ENCODE results near the gene KRABD2.

Gene KRABD2

GRCh38 chr17:8412089-8412488, 35.6 kb upstream of the KRABD2 start:
- dilution Hi-C loops (cut with MboI; ENCODE audit: extremely low pct_ligation_motif_present, low sequenced_read_pairs): no loop called here
- H3K9me3 ChIP-seq (ENCODE audit: control insufficient read depth, low read depth, low read length): no peaks in the 10 kb centered on the region
- H3K27me3 ChIP-seq (ENCODE audit: control insufficient read depth, extremely low read depth, insufficient read depth, low read length): no peaks in the 10 kb centered on the region
- FAIRE-seq (no peak), DNase-seq (ENCODE audit: low read depth, low spot score) (no peak)
- H3K27ac ChIP-seq (ENCODE audit: control insufficient read depth, insufficient read depth, low read length): no peak overlapping the region
- H3K79me2 ChIP-seq (ENCODE audit: control insufficient read depth, insufficient read depth, low read length): no peaks in the 10 kb centered on the region
- no peak overlapping the region for H3K4me3 ChIP-seq (ENCODE audit: control insufficient read depth in 2 of 3, extremely low read depth in 1 of 3, insufficient read depth in 2 of 3, low read depth in 1 of 3, low read length in 3 of 3)
- no peaks in the 10 kb centered on the region for H3K36me3 ChIP-seq (ENCODE audit: control insufficient read depth in 2 of 2, extremely low read depth in 1 of 2, insufficient read depth in 2 of 2, low read length in 2 of 2)
- TF ChIP-seq, protein P1, sequence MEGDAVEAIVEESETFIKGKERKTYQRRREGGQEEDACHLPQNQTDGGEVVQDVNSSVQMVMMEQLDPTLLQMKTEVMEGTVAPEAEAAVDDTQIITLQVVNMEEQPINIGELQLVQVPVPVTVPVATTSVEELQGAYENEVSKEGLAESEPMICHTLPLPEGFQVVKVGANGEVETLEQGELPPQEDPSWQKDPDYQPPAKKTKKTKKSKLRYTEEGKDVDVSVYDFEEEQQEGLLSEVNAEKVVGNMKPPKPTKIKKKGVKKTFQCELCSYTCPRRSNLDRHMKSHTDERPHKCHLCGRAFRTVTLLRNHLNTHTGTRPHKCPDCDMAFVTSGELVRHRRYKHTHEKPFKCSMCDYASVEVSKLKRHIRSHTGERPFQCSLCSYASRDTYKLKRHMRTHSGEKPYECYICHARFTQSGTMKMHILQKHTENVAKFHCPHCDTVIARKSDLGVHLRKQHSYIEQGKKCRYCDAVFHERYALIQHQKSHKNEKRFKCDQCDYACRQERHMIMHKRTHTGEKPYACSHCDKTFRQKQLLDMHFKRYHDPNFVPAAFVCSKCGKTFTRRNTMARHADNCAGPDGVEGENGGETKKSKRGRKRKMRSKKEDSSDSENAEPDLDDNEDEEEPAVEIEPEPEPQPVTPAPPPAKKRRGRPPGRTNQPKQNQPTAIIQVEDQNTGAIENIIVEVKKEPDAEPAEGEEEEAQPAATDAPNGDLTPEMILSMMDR (optimal IDR thresholded peaks at IDR 0.05 in 1 of 3, IDR thresholded peaks at IDR 0.05 in 1 of 3, conservative IDR thresholded peaks at IDR 0.05 in 1 of 3; ENCODE audit: extremely low read depth in 1 of 3, insufficient read depth in 2 of 3, low read length in 3 of 3): no peak
- no peak for TF ChIP-seq EZH2 (IDR thresholded peaks at IDR 0.05; ENCODE audit: low read length)
- H3K9me1 ChIP-seq (ENCODE audit: control insufficient read depth, extremely low read depth, insufficient read depth, low read length): no peaks in the 10 kb centered on the region
- no peak overlapping the region for H3K9ac ChIP-seq (ENCODE audit: control insufficient read depth, extremely low read depth, insufficient read depth, low read length)
- H4K20me1 ChIP-seq (ENCODE audit: control insufficient read depth, extremely low read depth, insufficient read depth, low read length): no peaks in the 10 kb centered on the region
- no peak overlapping the region for H3K4me2 ChIP-seq (ENCODE audit: control insufficient read depth, extremely low read depth, insufficient read depth, low read depth, low read length)
- no peak overlapping the region for H2AFZ ChIP-seq (ENCODE audit: control insufficient read depth, low read length)
- peaks cover 18% of the 10 kb centered on the region for H3K4me1 ChIP-seq (ENCODE audit: control insufficient read depth, extremely low read depth, insufficient read depth, low read length)

DNA sequence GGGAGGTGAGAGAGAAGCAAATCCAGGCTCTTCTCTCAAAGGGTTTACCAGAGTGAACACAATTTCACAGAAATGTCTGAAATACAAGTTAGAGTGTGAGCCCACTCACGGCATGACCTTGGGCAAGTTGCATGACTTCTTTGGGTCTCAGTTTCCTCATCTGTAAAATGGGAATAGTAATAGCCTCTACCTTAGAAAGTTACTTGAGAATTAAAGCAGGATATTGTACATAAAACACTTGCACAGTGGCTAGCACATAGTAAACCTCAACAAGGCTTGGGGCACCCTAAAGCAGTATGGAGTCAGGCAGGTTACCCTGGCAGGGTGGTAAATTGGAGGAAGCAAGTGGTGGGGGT, 34.4 kb upstream of the KRABD2 start:
- TF ChIP-seq EZH2 (IDR thresholded peaks at IDR 0.05; ENCODE audit: low read length): no peak
- TF ChIP-seq, protein P1 (optimal IDR thresholded peaks at IDR 0.05 in 1 of 3, IDR thresholded peaks at IDR 0.05 in 1 of 3, conservative IDR thresholded peaks at IDR 0.05 in 1 of 3; ENCODE audit: extremely low read depth in 1 of 3, insufficient read depth in 2 of 3, low read length in 3 of 3): no peak
- Histone ChIP-seq H3K9ac (ENCODE audit: control insufficient read depth, extremely low read depth, insufficient read depth, low read length) (no peak overlapping the region), H3K27ac (ENCODE audit: control insufficient read depth, insufficient read depth, low read length) (no peak overlapping the region), H3K36me3 (ENCODE audit: control insufficient read depth in 2 of 2, extremely low read depth in 1 of 2, insufficient read depth in 2 of 2, low read length in 2 of 2) (no peaks in the 10 kb centered on the region), H3K79me2 (ENCODE audit: control insufficient read depth, insufficient read depth, low read length) (no peaks in the 10 kb centered on the region), H2AFZ (ENCODE audit: control insufficient read depth, low read length) (peak overlapping the region; percentile 42), H3K4me1 (ENCODE audit: control insufficient read depth, extremely low read depth, insufficient read depth, low read length) (peaks cover 18% of the 10 kb centered on the region), H3K4me2 (ENCODE audit: control insufficient read depth, extremely low read depth, insufficient read depth, low read depth, low read length) (peak overlapping the region; percentile 30), H4K20me1 (ENCODE audit: control insufficient read depth, extremely low read depth, insufficient read depth, low read length) (no peaks in the 10 kb centered on the region), H3K4me3 (ENCODE audit: control insufficient read depth in 2 of 3, extremely low read depth in 1 of 3, insufficient read depth in 2 of 3, low read depth in 1 of 3, low read length in 3 of 3) (peak overlapping the region in 1 of 3 experiments; percentile 34), H3K9me3 (ENCODE audit: control insufficient read depth, low read depth, low read length) (no peaks in the 10 kb centered on the region), H3K9me1 (ENCODE audit: control insufficient read depth, extremely low read depth, insufficient read depth, low read length) (no peaks in the 10 kb centered on the region), H3K27me3 (ENCODE audit: control insufficient read depth, extremely low read depth, insufficient read depth, low read length) (no peaks in the 10 kb centered on the region)
- dilution Hi-C loops (cut with MboI; ENCODE audit: extremely low pct_ligation_motif_present, low sequenced_read_pairs): no loop called here
- DNase-seq (ENCODE audit: low read depth, low spot score): no peak
- no peak for FAIRE-seq
